Cerebellar nuclear complex (tissue), 1 donor: ENCODE data around the gene RRN3.
"Not testable (repeated sequence)": the region's sequence is repeated elsewhere in the genome, so short reads cannot be mapped to it uniquely, and the experiment has no call there.

Experiments
- DNase-seq, 2 experiments: peaks; one replicate each; lab custom pipeline; 2025; lab: John Stamatoyannopoulos, UW

Gene RRN3

GRCh38 chr16:15052747-15053476, 41.2 kb downstream of the RRN3 start:
- no peak for DNase-seq

- DNase-seq: no peak
These were observed 42.6 kb downstream of the RRN3 start for GRCh38 chr16:15051387-15051951.

DNA sequence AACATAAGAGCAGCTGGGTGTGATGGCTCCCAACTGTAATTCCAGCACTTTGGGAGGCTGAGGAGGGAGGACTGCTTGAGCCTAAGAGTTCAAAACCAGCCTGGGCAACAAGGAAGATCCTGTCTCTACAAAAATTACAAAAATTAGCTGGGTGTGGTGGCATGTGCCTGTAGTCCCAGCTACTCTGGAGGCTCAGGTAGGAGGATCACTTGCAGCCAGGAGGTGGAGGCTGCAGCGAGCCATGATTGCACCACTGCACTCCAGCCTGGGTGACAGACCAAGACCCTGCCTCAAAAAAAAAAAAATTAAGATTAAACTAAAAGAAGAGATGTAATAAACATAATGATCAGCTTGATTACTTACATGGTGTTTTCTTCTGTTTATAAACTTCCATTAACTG, 43.6 kb downstream of the RRN3 start:
- not testable (repeated sequence) for DNase-seq

DNA sequence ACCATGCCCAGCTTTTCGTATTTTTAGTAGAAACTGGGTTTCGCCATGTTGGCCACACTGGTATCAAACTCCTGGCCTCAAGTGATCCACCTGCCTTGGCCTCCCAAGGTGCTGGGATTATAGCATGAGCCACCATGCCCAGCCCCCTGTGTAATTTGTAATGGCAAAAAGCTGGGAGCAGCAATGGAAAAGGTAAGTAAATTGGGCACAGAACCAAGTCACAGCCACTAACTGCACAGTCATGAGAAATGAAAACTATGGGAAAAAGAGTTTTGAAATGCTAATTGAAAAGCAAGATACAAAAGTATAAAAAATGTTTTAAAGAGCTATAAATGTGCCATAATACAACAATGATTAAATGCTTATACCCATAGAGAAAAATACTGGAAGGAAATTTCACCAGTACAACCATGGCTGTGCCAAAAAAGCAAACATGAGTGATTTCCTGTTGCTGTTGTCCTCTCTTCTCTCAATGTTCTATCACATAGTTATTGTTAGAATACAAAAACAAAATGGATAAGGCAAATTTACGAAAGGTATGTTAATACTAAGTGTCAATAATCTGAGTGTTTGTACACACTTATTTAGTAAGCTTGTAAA, 44.4 kb downstream of the RRN3 start:
- no peak for DNase-seq

- no peak for DNase-seq
These were observed 47.2 kb downstream of the RRN3 start for GRCh38 chr16:15046692-15047376.

DNA sequence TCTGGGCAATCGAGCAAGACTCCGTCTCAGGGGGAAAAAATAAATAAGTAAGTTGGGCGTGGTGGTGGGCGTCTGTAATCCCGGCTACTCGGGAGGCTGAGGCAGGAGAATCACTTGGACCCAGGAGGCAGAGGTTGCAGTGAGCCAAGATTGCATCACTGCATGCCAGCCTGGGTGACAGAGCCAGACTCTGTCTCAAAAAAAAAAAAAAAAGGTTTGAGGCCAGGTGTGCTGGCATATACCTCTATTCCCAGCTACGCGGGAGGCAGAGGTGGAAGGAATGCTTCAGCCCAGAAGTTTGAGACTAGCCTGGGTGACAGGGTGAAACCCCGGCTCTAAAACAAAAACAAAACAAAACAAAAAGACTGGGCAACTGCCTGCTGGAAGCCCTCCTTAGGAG, 48.8 kb downstream of the RRN3 start:
- DNase-seq: not testable (repeated sequence)

GRCh38 chr16:15044286-15044685, 49.8 kb downstream of the RRN3 start:
- no peak for DNase-seq

GRCh38 chr16:15043344-15043743, 50.7 kb downstream of the RRN3 start:
- no peak for DNase-seq

GRCh38 chr16:15041271-15042004, 52.6 kb downstream of the RRN3 start:
- DNase-seq: no peak

- no peak for DNase-seq
These were observed 55.4 kb downstream of the RRN3 start for GRCh38 chr16:15038689-15039088.

DNA sequence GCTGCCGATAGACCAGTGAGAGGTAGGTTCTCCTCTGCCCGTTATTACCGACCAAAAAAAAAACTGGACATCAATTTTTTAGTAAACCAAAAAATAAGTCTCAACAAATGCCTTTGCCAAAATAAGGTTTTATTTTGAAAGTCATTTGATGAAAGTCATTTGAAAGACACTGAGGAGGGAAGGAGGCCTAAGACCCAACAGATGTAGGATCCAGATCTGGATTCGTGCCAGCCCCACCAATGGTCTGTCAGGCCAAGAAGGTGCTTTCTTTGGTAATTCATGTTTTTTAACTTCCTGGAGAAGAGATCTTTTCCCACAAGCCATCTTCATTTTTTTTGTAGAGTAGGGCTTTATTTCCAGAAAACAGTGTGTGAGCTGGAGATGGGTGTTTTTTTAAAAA, 56.3 kb downstream of the RRN3 start:
- DNase-seq: no peak

GRCh38 chr16:15037003-15037402, 57.1 kb downstream of the RRN3 start:
- DNase-seq: no peak

DNA sequence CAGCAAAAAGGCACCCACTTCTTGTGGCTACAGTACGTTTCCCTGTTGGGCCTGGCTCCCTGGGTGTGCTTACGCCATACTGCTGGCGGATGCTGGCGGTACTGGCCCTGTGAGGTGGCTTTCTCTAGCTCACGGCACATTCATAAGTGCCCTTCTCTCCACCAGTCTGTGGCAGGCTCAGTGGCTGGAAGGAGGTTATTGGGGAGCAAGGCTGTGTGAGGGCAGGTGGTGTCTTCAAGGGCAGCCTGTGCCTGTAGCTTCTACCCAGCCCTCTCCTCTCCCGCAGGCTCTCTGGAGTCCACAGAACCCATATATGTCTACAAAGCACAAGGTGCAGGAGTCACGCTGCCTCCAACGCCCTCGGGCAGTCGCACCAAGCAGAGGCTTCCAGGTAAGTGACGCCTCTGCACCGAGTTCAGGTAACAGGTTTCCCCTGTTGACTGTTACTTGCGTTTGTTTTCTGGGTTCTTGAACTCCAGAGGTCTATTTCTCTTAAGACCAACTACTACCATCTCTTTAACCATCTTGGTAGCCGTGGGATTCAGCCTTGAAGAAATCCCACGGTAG, 58.8 kb downstream of the RRN3 start:
- DNase-seq: no peak

GRCh38 chr16:15034266-15035162, 59.6 kb downstream of the RRN3 start:
- DNase-seq: no peak

GRCh38 chr16:15033309-15033707, 60.8 kb downstream of the RRN3 start:
- no peak for DNase-seq

DNA sequence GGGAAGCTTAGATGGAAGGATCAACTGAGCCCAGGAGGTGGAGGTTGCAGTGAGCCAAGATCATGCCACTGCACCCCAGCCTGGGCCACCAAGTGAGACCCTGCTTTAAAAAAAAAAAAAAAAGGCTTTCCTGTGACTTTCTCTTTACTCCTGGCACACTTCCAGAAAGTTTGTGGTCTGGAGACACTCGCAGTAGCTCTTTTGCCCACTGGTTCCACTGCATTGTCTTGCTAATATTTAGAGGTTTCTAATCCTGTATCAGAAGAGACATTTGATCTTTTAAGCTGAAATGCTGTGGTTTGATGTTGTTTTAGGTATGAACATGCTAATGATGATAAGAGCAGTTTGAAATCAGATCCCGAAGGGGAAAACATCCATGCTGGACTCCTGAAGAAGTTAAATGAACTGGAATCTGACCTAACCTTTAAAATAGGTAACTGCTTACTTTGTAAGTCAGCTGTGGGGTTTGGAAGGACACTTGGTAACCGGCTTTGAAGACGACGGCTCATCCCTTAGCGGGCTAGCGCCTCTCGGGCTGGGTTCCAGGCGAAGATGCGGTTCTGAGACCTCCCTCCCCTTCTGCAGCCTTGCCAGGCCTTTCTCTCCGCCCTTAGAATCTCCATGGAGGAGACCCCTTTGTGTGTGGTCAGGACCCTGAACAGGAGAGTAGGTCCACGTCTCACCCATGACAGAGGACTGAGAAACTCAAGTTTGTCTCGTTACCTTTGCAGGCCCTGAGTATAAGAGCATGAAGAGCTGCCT, 61.3 kb downstream of the RRN3 start:
- no peak for DNase-seq

DNA sequence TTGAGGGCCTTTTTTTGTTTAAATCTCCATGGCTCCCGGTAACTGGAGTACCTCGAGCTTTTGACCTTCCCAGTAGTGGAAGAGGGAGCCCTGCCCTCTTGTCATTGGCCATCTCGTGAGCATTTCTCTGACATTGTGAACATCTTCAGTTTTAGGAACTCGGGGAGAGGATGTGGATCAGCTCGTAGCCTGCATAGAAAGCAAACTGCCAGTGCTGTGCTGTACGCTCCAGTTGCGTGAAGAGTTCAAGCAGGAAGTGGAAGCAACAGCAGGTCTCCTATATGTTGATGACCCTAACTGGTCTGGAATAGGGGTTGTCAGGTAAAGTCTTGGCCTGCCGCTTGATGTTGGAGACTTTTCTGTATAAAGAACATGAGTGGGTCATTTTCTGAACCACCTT, 62.5 kb downstream of the RRN3 start:
- DNase-seq: no peak

DNA sequence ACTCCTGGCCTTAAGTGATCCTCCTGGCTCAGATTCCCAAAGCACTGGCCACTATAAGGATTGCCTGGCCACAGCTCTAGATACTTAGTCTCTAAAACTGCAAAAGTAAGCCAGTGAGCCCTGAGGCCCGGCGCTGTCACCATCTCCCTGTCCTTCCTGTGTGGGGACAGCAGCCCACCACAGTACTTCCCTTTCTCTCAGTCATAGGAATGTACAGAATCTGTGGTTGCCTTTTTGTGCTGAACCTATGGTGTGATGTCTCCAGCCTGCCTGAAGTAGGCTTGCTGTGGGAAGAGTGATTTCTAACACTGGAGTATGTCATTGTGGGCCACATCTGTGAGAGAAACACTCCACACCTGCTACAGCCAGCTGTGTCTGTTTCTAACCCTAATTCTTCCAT, 62.9 kb downstream of the RRN3 start:
- no peak for DNase-seq

DNA sequence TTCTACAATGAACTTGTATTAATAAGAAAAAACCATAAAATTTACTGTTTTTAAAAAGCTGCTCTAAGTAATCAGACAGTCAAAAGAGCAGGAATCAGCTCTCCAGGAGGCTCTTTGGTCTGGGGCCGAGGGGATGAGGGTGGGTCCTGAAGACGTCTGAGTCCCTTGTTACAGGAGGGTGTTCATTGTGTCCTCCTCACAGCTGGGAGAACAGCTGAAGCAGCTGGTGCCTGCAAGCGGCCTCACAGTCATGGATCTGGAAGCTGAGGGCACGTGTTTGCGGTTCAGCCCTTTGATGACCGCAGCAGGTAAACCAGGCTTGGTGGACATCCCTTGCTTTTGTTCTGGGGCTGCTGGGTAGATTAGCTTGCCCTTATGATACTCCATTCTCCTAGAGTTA, 64.3 kb downstream of the RRN3 start:
- DNase-seq: not testable (repeated sequence)
